ENCODE results near the gene NPLOC4. TPM values are rescaled to one million over a fixed set of nuclear protein-coding genes. Genes with fewer than 3 reads are reported as not detected.
"Not testable (repeated sequence)": the region's sequence is repeated elsewhere in the genome, so short reads cannot be mapped to it uniquely, and the experiment has no call there.

The NPLOC4 gene
- polyA plus RNA-seq, 3 donors: 51.0 to 78.2 (median 73.9) TPM

- DNase-seq: no peak
These were observed 99.5 kb downstream of the NPLOC4 start for GRCh38 chr17:81537343-81537855.

- no peak for DNase-seq
These were observed 100.3 kb downstream of the NPLOC4 start for GRCh38 chr17:81536299-81537290.

GRCh38 chr17:81535480-81536298 lies 101.2 kb downstream of the NPLOC4 start:
- DNase-seq: no peak

- DNase-seq: no peak
These were observed 101.9 kb downstream of the NPLOC4 start for GRCh38 chr17:81535007-81535328.

- DNase-seq: no peak
These were observed 102.5 kb downstream of the NPLOC4 start for GRCh38 chr17:81534157-81535006.

- DNase-seq: no peak
These were observed 103.4 kb downstream of the NPLOC4 start for GRCh38 chr17:81533339-81534141.

- no peak for DNase-seq
These were observed 104.2 kb downstream of the NPLOC4 start for GRCh38 chr17:81532490-81533287.

GRCh38 chr17:81531998-81532404 lies 104.9 kb downstream of the NPLOC4 start:
- not testable (repeated sequence) for DNase-seq

- DNase-seq: not testable (repeated sequence)
These were observed 105.9 kb downstream of the NPLOC4 start for GRCh38 chr17:81531013-81531412.

- no peak for DNase-seq
These were observed 107.5 kb downstream of the NPLOC4 start for GRCh38 chr17:81529437-81529803.

GRCh38 chr17:81528651-81529436 lies 108.1 kb downstream of the NPLOC4 start:
- no peak for DNase-seq

GRCh38 chr17:81528384-81528650 lies 108.6 kb downstream of the NPLOC4 start:
- no peak for DNase-seq

- no peak for DNase-seq
These were observed 109.1 kb downstream of the NPLOC4 start, which contains the start of gene FSCN2 for GRCh38 chr17:81527591-81528383. FSCN2 (plus strand) TSS chr17:81528377; CDS start chr17:81528532, 155 bp downstream.

- DNase-seq: no peak
These were observed 110.0 kb downstream of the NPLOC4 start for GRCh38 chr17:81526662-81527571.

- no peak for DNase-seq
These were observed 112.1 kb downstream of the NPLOC4 start for GRCh38 chr17:81524865-81525159.

GRCh38 chr17:81524039-81524864 lies 112.7 kb downstream of the NPLOC4 start:
- no peak for DNase-seq

Measured in renal pelvis (tissue), 4 donors.